ENCODE results near the gene SPTBN5. TPM values are rescaled to one million over a fixed set of nuclear protein-coding genes. Genes with fewer than 3 reads are reported as not detected.

The SPTBN5 gene
- total RNA-seq, 1 experiment from 2014 or later: 0.96 TPM

DNA sequence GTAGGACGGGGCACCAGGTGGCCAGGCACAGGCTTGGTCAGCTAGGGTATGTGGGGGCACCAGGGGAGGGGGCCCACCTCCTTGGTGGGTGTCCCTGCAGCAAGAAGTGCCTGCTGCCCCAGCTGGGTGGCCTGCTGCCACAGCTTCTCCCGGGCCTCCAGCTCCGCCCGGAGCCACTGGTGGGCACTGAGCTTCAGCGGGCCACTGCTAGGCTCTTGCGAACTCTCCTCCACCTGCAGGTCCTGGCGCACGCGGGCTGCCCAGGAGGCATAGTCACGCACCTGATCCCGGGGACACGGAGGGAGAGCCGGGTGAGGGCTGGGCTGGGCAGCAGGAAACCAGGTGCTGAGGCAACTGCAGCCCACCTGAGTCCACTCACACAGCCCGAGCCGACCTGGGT lies 25.5 kb downstream of the SPTBN5 start:
- Histone ChIP-seq H2AFZ (ENCODE audit: low read depth, low read length, poor library complexity, severe bottlenecking) (no peak overlapping the region), H3K4me2 (ENCODE audit: low read length) (no peak overlapping the region), H3K79me2 (ENCODE audit: insufficient read depth, low read length) (no peaks in the 10 kb centered on the region), H3K4me3 (replicated peaks in 1 of 2; ENCODE audit: low read depth in 1 of 2, low read length in 2 of 2) (no peak overlapping the region), H3K27ac (ENCODE audit: low read depth, low read length) (no peak overlapping the region), H3K9me3 (ENCODE audit: control insufficient read depth in 1 of 2, insufficient read depth in 1 of 2, low read depth in 1 of 2, low read length in 2 of 2) (no peaks in the 10 kb centered on the region), H3K36me3 (ENCODE audit: control insufficient read depth in 1 of 2, insufficient read depth in 2 of 2, low read length in 2 of 2) (no peaks in the 10 kb centered on the region), H4K20me1 (ENCODE audit: insufficient read depth) (no peaks in the 10 kb centered on the region), H3K4me1 (ENCODE audit: control insufficient read depth in 1 of 2, insufficient read depth in 2 of 2, low read length in 2 of 2) (peaks cover 0 to 8% of the 10 kb centered on the region in 2 experiments; a peak in 2 of 4 replicates), H3K9me2 (ENCODE audit: insufficient read depth) (no peaks in the 10 kb centered on the region), H3K9ac (ENCODE audit: low read length) (no peak overlapping the region), H3K27me3 (ENCODE audit: insufficient read depth, low read length) (no peaks in the 10 kb centered on the region)
- intact Hi-C loops (cut with micrococcal nuclease): no loop called here
- TF ChIP-seq, protein P1, sequence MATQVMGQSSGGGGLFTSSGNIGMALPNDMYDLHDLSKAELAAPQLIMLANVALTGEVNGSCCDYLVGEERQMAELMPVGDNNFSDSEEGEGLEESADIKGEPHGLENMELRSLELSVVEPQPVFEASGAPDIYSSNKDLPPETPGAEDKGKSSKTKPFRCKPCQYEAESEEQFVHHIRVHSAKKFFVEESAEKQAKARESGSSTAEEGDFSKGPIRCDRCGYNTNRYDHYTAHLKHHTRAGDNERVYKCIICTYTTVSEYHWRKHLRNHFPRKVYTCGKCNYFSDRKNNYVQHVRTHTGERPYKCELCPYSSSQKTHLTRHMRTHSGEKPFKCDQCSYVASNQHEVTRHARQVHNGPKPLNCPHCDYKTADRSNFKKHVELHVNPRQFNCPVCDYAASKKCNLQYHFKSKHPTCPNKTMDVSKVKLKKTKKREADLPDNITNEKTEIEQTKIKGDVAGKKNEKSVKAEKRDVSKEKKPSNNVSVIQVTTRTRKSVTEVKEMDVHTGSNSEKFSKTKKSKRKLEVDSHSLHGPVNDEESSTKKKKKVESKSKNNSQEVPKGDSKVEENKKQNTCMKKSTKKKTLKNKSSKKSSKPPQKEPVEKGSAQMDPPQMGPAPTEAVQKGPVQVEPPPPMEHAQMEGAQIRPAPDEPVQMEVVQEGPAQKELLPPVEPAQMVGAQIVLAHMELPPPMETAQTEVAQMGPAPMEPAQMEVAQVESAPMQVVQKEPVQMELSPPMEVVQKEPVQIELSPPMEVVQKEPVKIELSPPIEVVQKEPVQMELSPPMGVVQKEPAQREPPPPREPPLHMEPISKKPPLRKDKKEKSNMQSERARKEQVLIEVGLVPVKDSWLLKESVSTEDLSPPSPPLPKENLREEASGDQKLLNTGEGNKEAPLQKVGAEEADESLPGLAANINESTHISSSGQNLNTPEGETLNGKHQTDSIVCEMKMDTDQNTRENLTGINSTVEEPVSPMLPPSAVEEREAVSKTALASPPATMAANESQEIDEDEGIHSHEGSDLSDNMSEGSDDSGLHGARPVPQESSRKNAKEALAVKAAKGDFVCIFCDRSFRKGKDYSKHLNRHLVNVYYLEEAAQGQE (IDR thresholded peaks at IDR 0.05; ENCODE audit: low read depth): no peak
- no peak for TF ChIP-seq EGR1 (IDR thresholded peaks at IDR 0.05; ENCODE audit: low read depth)
- TF ChIP-seq YY1 (IDR thresholded peaks at IDR 0.05; ENCODE audit: extremely low read depth, insufficient replicate concordance, low read depth, low read length): no peak
- TF ChIP-seq CTCF (IDR thresholded peaks at IDR 0.05 in 2 of 3, conservative IDR thresholded peaks at IDR 0.05 in 1 of 3; ENCODE audit: borderline replicate concordance in 1 of 3, insufficient read depth in 1 of 3, low read depth in 2 of 3, low read length in 2 of 3): no peak
- TF ChIP-seq CBX3 (IDR thresholded peaks at IDR 0.05; ENCODE audit: low read depth): no peak
- TF ChIP-seq EZH2 (IDR thresholded peaks at IDR 0.05): no peak
- no peak for TF ChIP-seq RAD21 (IDR thresholded peaks at IDR 0.05; ENCODE audit: low read depth)
- no peak for TF ChIP-seq SIN3A (IDR thresholded peaks at IDR 0.05; ENCODE audit: low read depth)
- TF ChIP-seq JUND (IDR thresholded peaks at IDR 0.05): no peak
- no peak for TF ChIP-seq TCF7L2 (IDR thresholded peaks at IDR 0.05; ENCODE audit: borderline replicate concordance, extremely low read depth, insufficient read depth, insufficient read length)
- TF ChIP-seq, protein P2, sequence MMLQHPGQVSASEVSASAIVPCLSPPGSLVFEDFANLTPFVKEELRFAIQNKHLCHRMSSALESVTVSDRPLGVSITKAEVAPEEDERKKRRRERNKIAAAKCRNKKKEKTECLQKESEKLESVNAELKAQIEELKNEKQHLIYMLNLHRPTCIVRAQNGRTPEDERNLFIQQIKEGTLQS (IDR thresholded peaks at IDR 0.05): no peak
- TF ChIP-seq SP1 (IDR thresholded peaks at IDR 0.05; ENCODE audit: low read depth): no peak
- TF ChIP-seq FOSL1 (IDR thresholded peaks at IDR 0.05; ENCODE audit: low read depth): no peak
- TF ChIP-seq EZH2phosphoT487 (IDR thresholded peaks at IDR 0.05; ENCODE audit: borderline replicate concordance): no peak
- no peak for TF ChIP-seq ELF1 (IDR thresholded peaks at IDR 0.05; ENCODE audit: borderline replicate concordance, low read depth)
- no peak for TF ChIP-seq POLR2AphosphoS5 (IDR thresholded peaks at IDR 0.05; ENCODE audit: low read depth, low read length)
- ChIA-PET CTCF (no interaction called here), POLR2A (no interaction called here), RAD21 (ENCODE audit: low non-redundant PET in 1 of 2, low total read pairs in 2 of 2, uncharacterized antibody in 2 of 2, unreplicated experiment in 2 of 2) (no interaction called here)
- BruUV-seq (replicated peaks): no TSS peak
- ATAC-seq: no peak
- DNase-seq (ENCODE audit: low read depth, low spot score): no peak

Data from HCT116 (cell line).